Breast epithelium (tissue), 4 donors: ENCODE results near the gene CCDC85B. TPM values are rescaled to one million over a fixed set of nuclear protein-coding genes. Genes with fewer than 3 reads are reported as not detected.

Experiments
- DNase-seq, 2 donors: peaks; one replicate each; pipeline ENCODE4 v3.0.0-alpha.2; 2019; ENCODE audit warnings: low spot score in 2 of 2
- H3K27ac ChIP-seq, 2 donors: fragments of 200-600 bp; sonication (generic) in 1 of 2; one replicate each; pipeline ENCODE4 v1.5.1; 2016 to 2019; ENCODE audit warnings: mild to moderate bottlenecking in 1 of 2
- H3K27me3 ChIP-seq, 2 donors: fragments of 200-600 bp; sonication (generic) in 1 of 2; one replicate each; pipeline versions ENCODE4 v1.5.1 to v1.6.0; 2017 to 2019; ENCODE audit warnings: control low read depth in 1 of 2, mild to moderate bottlenecking in 1 of 2
- H3K36me3 ChIP-seq: fragments of 200-600 bp; one replicate; pipeline ENCODE4 v1.5.1; 2019
- H3K4me1 ChIP-seq, 2 donors: fragments of 200-600 bp; sonication (generic); one replicate each; pipeline ENCODE4 v1.5.1; 2016 to 2019; ENCODE audit warnings: control low read depth in 1 of 2
- H3K4me3 ChIP-seq, 3 donors: fragments of 200-600 bp; sonication (generic); 1 replicate in 2 of 3; 2 replicates in 1 of 3; pipeline ENCODE4 v1.5.1; 2016 to 2019; ENCODE audit warnings: mild to moderate bottlenecking in 3 of 3, moderate library complexity in 2 of 3
- H3K9me3 ChIP-seq, 2 donors: fragments of 200-600 bp; sonication (generic) in 1 of 2; one replicate each; pipeline ENCODE4 v1.5.1; 2016 to 2019; ENCODE audit warnings: control low read depth in 1 of 2
- CTCF ChIP-seq, 3 donors: fragments of 450-650 bp; IDR thresholded peaks; one replicate each; pipeline ENCODE4 v1.5.1; 2016 to 2017; ENCODE audit warnings: antibody characterized with exemption in 3 of 3, mild to moderate bottlenecking in 3 of 3, moderate library complexity in 3 of 3
- POLR2A ChIP-seq: fragments of 450-650 bp; IDR thresholded peaks from one replicate; pipeline ENCODE4 v1.6.1; 2016; ENCODE audit warnings: antibody characterized with exemption, mild to moderate bottlenecking, moderate library complexity
- POLR2AphosphoS5 ChIP-seq, 3 donors: sonication (generic); formaldehyde crosslinking; IDR thresholded peaks; one replicate each; pipeline ENCODE4 v1.6.1; 2017; ENCODE audit warnings: antibody characterized with exemption in 3 of 3
- intact Hi-C: fragments of 100-400 bp; cut with DNase I; formaldehyde crosslinking; loops from one replicate; pipeline ENCODE4 v1.15.1; 2023; ENCODE audit warnings: low total_unique reads
- total RNA-seq, 3 donors: library from RNA; depleted of rRNA; stranded (reverse); fragments of >200 nt; gene quantifications; one replicate each; pipeline ENCODE4 v1.1.0, GENCODE V29; 2016

Gene CCDC85B
- total RNA-seq, 3 donors from 2014 or later: 30.3 to 91.1 (median 41.9) TPM

- TF ChIP-seq POLR2A (no peak), POLR2AphosphoS5 (IDR thresholded peaks at IDR 0.05) (no peak), CTCF (IDR thresholded peaks at IDR 0.05) (no peak)
- H3K36me3 ChIP-seq: no peaks in the 10 kb centered on the region
- H3K4me3 ChIP-seq: peak overlapping the region; percentile 85 to 100 (median 99)
- no peaks in the 10 kb centered on the region for H3K27me3 ChIP-seq
- H3K27ac ChIP-seq: peak overlapping the region; percentile 97 to 99
- DNase-seq: no peak
- peaks cover 7 to 16% of the 10 kb centered on the region in 2 donors for H3K4me1 ChIP-seq
- intact Hi-C loops: no loop called here
- H3K9me3 ChIP-seq: no peaks in the 10 kb centered on the region
Measured at GRCh38 chr11:65858681-65859087, 31.8 kb upstream of the CCDC85B start.

- no peaks in the 10 kb centered on the region for H3K27me3 ChIP-seq
- peak; percentile 97 to 100 for DNase-seq
- peak overlapping the region; percentile 97 to 99 for H3K27ac ChIP-seq
- H3K4me1 ChIP-seq: peaks cover 7 to 16% of the 10 kb centered on the region in 2 donors
- intact Hi-C loops: no loop called here
- no peaks in the 10 kb centered on the region for H3K9me3 ChIP-seq
- peaks cover 5% of the 10 kb centered on the region for H3K36me3 ChIP-seq
- H3K4me3 ChIP-seq: peak overlapping the region; percentile 85 to 100 (median 99)
- TF ChIP-seq CTCF (IDR thresholded peaks at IDR 0.05) (no peak), POLR2AphosphoS5 (IDR thresholded peaks at IDR 0.05) (peak; percentile 91 to 96 (median 91)), POLR2A (peak; percentile 92)
Measured at GRCh38 chr11:65859095-65859811, 31.2 kb upstream of the CCDC85B start.

- intact Hi-C loops: no loop called here
- Histone ChIP-seq H3K4me1 (peaks cover 7 to 16% of the 10 kb centered on the region in 2 donors), H3K27ac (peak overlapping the region; percentile 97 to 99), H3K36me3 (peaks cover 5% of the 10 kb centered on the region), H3K4me3 (peak overlapping the region; percentile 85 to 100 (median 99)), H3K27me3 (no peaks in the 10 kb centered on the region), H3K9me3 (no peaks in the 10 kb centered on the region)
- TF ChIP-seq POLR2AphosphoS5 (IDR thresholded peaks at IDR 0.05) (no peak), POLR2A (no peak), CTCF (IDR thresholded peaks at IDR 0.05) (no peak)
- DNase-seq: no peak
Measured at GRCh38 chr11:65859812-65860277, 30.6 kb upstream of the CCDC85B start.

GRCh38 chr11:65860278-65861164 is 30.0 kb upstream of the CCDC85B start, which contains the start of gene MUS81:
MUS81 (plus strand) TSS chr11:65860433; CDS start chr11:65860754, 321 bp downstream.
- intact Hi-C loops: no loop called here
- H3K27me3 ChIP-seq: no peaks in the 10 kb centered on the region
- TF ChIP-seq POLR2A (peak; percentile 32), CTCF (IDR thresholded peaks at IDR 0.05) (peak; percentile 54 to 90 (median 78)), POLR2AphosphoS5 (IDR thresholded peaks at IDR 0.05) (peak; percentile 56 to 91 (median 86))
- peak within 1 kb of the TSS; percentile 85 to 100 (median 99) for H3K4me3 ChIP-seq
- peaks cover 5 to 16% of the 10 kb centered on the region in 2 donors for H3K4me1 ChIP-seq
- DNase-seq: peak; percentile 98
- peak within 1 kb of the TSS; percentile 97 to 99 for H3K27ac ChIP-seq
- peaks cover 5% of the 10 kb centered on the region for H3K36me3 ChIP-seq
- H3K9me3 ChIP-seq: no peaks in the 10 kb centered on the region
